ENCODE results near the gene GRIN2C.

Gene GRIN2C

GRCh38 chr17:74825952-74826719, 33.5 kb downstream of the GRIN2C start:
- TF ChIP-seq CTCF (conservative IDR thresholded peaks at IDR 0.05; ENCODE audit: low read depth, low read length): no peak
- DNase-seq (ENCODE audit: low read depth): no peak
- no peak overlapping the region for H3K4me3 ChIP-seq (ENCODE audit: low read length)

GRCh38 chr17:74824961-74825627, 34.6 kb downstream of the GRIN2C start:
- DNase-seq (ENCODE audit: low read depth): no peak
- TF ChIP-seq CTCF (conservative IDR thresholded peaks at IDR 0.05; ENCODE audit: low read depth, low read length): no peak
- H3K4me3 ChIP-seq (ENCODE audit: low read length): no peak overlapping the region

GRCh38 chr17:74822939-74823367, 36.7 kb downstream of the GRIN2C start:
- no peak overlapping the region for H3K4me3 ChIP-seq (ENCODE audit: low read length)
- DNase-seq (ENCODE audit: low read depth): no peak
- no peak for TF ChIP-seq CTCF (conservative IDR thresholded peaks at IDR 0.05; ENCODE audit: low read depth, low read length)

GRCh38 chr17:74822335-74822938, 37.2 kb downstream of the GRIN2C start:
- no peak for TF ChIP-seq CTCF (conservative IDR thresholded peaks at IDR 0.05; ENCODE audit: low read depth, low read length)
- no peak overlapping the region for H3K4me3 ChIP-seq (ENCODE audit: low read length)
- DNase-seq (ENCODE audit: low read depth): no peak

GRCh38 chr17:74821655-74822334, 37.9 kb downstream of the GRIN2C start:
- no peak for TF ChIP-seq CTCF (conservative IDR thresholded peaks at IDR 0.05; ENCODE audit: low read depth, low read length)

GRCh38 chr17:74819801-74820436, 39.8 kb downstream of the GRIN2C start:
- TF ChIP-seq CTCF (conservative IDR thresholded peaks at IDR 0.05; ENCODE audit: low read depth, low read length): no peak
- H3K4me3 ChIP-seq (ENCODE audit: low read length): no peak overlapping the region
- no peak for DNase-seq (ENCODE audit: low read depth)

More at GRCh38 chr17:74821655-74822334, 37.9 kb downstream of the GRIN2C start:
- DNase-seq (ENCODE audit: low read depth): no peak
- no peak overlapping the region for H3K4me3 ChIP-seq (ENCODE audit: low read length)

Data from retinal pigment epithelial cell (primary cell).